ENCODE results near the gene RSAD2.
"Not testable (repeated sequence)": the region's sequence is repeated elsewhere in the genome, so short reads cannot be mapped to it uniquely, and the experiment has no call there.

RSAD2 gene

DNA sequence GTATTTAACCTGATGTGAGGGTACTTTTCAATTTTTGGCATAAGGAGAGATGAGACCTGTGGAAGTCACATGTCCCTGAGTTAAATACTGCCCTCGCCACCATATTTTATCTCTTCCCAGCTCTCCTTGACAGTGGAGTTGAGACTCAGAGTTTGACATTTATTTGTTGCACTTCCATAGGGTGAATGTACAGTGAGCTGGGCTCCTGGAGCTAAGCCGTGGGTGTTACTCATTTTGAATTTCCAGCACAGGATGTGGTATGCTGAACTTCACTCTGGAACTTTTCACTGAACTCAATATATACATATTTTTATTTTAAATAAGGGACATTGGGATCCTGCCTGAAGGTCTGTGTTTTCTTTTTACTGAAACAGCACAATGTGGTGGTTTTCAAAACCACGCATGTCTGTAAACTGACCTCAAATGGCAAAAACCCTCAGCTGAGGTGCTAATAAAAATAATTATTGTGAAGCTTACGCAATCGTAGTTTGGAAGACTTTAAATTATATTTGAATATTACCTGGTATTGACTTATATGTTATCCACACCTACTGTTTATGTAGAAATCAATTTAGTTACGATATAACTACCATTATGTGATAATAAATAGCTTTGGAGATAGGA, 51.7 kb downstream of the RSAD2 start:
- no peak for DNase-seq

DNA sequence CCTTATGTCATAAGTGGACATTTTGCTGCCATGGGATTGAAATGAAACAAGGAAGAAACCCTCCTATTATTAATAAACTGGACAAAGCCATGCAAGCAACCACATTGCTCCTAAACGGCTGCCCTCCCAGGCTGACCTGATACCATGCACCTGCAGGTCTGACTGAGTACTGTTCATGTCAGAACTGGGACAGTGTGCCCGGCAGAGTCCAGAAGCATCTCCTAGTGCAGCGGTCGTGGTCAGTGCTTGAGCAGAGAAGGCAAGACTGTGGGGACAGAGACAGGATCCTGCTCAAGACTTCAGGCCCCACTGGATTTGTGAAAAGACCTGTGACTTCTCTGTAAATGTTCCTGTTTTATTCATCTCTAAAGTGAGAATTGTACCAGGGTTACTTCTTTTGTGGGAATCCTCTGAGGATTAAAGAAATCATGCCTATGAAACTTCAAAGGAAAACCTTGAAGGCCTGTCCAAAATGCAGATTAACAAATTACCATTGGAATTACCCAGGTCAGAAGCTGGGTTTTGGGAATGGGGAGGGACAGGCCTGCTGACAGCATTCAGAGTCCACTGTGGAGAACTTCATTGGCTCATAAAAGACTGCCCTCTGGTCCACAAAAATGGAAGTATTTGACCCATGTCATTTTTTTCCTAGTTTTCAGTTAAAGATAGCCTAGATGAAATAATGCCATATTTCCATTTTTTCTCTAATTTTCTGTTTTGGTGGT, 53.5 kb downstream of the RSAD2 start:
- DNase-seq, result no peak

DNA sequence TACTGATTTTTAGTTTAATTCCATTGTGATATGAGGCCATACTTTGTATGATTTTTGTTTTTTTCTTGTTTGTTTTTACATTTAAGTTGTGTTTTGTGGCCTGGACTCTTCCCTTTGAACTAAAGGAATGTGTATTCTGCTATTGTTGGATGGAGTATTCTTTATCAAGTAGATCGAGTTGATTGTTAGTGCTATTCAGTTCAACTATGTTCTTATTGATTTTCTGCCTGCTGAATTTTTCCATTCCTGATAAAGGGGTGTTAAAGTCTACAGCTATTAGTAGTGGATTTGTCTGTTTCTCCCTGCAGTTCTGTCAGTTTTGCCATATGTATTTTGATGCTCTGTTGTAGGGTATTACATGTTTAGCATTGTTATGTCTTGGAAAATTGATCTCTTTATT, 54.2 kb downstream of the RSAD2 start:
- no peak for DNase-seq

DNA sequence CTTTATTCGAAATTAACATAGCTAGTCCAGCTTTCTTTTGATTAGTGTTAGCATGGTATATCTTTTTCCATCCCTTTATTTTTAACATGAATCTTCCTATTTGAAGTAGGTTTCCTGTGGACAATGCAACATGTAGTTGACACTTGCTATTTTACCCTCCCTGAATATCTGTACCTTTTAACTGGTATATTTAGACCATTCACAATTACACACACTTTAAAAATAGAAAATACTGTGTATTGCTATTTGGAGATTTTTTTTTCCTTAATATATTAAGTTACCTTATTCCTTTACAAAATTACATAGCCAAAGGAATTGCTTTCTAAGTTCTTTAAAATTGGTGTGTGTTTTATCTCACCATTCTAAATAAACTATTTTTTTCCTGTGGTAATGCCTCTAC, 54.6 kb downstream of the RSAD2 start:
- no peak for DNase-seq

- no peak for DNase-seq
Observed at GRCh38 chr2:6932828-6933227, 55.3 kb downstream of the RSAD2 start.

DNA sequence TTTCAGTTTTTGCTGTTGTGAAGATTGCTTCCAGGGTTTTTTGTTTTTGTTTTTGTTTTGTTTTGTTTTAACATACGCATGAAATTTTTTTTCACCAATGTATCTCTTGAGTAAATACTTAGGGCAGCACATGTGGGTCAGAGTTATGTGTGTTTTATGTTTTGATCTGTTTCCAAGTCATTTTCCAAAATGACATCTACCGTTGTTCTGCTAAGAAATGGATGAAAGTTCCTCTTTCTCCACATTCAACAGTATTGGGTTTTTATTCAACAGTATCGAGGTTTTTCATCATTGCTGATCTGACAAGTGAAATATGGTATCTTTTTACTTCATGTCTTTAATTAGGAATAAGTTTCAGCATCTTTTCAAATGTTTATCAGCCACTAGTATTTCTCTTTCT, 56.3 kb downstream of the RSAD2 start:
- no peak for DNase-seq

- no peak for DNase-seq
Observed at GRCh38 chr2:6934345-6934744, 56.8 kb downstream of the RSAD2 start.

DNA sequence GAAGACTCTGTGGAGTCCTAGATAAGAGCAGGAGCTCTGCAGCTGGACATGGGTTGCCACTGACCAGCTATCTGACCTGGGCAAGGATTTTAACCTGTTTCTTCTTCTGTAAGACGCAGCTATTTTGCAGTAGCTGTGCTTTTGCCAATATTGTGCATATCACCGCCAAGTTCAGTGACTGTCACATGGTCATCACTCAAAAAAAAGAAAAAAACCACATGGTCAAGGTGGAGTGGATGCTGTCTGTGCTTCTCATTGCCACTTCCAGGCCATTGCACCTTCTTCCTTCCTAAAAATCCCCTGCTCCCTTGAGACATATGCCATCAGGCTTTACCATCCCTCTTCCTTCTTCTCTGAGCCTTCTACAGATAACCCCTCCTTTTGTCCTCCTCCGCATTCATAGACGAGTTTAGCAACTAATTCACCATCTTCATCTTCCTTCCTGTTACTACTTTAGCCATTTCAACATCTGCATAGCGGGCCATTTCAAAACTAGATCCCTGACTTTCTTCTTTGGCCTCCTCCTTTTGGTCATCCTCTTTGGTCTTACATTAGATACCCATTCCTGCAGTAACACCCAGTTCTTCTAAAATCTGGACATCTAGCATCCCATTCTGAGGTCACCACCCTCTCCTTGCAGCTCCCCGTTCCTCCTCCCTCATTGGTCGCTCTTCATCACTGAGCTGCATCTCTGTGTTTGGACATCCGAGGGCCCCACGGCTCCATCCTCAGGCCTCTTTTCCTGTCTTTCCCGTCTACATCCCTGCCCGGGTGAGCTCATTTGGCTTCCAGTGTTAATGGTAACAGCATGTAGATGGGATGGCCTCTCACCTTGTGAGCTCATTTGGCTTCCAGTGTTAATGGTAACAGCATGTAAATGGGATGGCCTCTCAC, 57.4 kb downstream of the RSAD2 start:
- DNase-seq, result no peak

DNA sequence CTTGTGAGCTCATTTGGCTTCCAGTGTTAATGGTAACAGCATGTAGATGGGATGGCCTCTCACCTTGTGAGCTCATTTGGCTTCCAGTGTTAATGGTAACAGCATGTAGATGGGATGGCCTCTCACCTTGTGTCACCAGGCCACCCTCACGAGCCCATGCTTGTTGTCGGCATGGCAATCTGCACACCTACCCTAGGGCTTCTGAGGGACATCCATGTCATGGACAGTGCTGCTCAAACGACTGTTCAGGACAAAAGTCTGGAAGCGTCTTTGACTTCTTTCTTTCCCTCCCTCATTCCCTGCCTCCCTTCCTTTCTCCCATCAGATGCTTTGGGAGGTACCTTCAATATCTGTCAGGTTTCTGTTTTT, 58.1 kb downstream of the RSAD2 start:
- DNase-seq, result not testable (repeated sequence)

GRCh38 chr2:6937157-6937556, 59.6 kb downstream of the RSAD2 start:
- no peak for DNase-seq

DNA sequence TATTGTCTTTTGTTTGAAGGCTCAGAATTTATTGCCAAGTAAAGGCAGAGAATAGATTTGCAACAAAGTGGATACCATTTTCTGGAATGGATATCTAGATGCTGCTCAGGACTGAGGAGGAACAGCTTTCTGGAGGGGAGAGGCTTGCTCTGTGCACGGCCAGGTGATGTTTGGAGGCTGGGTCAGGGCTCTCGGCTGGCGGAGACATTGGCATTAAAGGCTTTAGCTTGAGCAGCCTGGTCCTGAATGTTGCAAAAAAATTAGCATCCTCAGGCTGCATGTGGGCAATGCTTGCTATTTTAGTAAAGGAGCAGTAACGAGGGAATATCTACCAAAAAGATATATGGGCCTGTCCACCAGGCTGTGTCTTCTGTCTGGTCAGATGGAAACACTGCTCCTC, 60.0 kb downstream of the RSAD2 start:
- DNase-seq, result no peak

DNA sequence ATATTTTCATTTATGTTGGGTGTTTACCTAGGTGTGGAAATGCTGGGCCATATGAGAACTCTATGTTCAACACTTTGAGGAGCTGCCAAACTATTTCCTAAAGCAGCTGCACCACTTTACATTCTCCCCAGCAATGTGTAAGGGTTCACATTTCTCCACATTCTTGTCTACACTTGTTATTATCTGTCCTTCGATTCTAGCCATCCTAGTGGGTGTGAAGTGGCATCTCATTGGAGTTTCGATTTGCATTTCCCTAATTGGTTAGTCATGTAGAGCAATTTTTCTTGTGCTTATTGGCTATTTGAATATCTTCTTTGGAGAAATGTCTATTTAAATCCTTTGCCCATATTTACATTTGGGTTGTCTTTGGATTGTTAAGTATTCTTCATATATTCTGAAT, 61.5 kb downstream of the RSAD2 start:
- no peak for DNase-seq

- no peak for DNase-seq
Observed at GRCh38 chr2:6940820-6941219, 63.2 kb downstream of the RSAD2 start.

DNA sequence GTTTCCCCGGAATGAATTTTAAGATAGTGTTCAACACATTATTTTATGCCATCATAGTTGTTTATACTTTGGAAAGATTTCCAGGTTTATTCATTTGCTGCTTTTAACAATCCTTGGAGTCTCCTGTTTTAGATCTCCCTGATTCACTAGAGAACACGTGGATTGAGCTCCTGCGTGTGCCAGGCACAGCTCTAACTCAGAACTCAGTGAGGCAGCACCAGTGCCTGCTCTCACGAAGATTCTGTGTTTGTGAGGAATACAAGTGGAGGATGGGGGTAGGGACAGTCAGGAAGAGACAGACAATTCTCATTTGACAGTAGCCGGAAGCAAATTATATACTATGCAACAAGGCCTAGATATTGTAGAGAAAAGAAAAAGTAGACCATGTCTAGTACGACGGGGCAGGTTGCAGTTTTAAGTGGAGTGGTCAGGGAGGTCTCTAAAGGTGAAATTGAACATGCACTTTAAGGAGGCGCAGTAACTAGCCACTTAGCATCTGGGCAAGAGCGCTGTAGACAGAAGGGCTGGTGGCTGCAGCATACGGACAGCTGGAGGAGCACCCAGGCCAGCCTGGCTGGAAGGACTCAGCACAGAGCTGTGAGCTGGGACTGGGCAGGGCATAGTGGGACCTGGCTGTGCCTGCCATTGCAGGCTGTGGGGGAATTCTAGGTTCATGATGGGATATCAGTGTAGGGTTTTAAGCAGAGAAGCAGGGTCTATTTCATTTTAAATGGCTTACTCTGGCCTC, 63.9 kb downstream of the RSAD2 start:
- no peak for DNase-seq

DNA sequence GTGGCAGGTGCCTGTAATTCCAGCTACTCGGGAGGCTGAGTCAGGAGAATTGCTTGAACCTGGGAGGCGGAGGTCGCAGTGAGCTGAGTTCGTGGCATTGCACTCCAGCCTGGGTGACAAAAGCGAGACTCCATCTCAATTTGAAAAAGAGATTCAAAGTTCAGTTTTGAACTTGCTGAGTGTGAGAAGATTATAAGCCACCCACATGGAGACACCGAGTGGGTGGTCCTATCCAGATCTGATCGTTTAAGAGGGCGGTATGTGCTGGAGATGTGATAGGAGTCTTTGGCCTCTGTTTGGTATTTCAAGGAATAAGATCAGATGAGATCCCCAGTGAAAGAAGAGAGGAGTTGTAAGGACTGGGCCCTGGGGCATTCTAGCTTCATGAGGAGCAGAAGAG, 65.3 kb downstream of the RSAD2 start:
- DNase-seq, result no peak

GRCh38 chr2:6943523-6943922, 65.9 kb downstream of the RSAD2 start:
- DNase-seq, result no peak

DNA sequence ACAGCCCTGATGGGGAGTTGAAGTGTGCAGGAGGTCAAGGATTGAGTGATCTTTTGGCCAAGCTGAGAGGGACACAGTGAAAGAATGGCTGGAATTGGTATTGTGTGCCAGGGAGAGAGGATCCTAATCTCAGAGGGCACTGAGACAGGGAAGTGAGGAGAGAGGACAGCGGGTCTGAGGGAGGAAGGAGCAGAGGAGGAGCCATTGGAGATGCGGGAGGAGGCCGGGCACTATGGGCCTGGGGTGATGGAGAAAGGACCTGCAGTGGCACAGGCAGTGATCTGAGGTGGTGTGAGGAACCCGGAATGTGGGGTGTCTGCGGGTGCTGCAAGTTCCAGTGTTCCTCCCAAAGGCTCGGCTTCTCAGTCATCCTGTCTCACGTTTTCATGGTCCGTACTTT, 66.4 kb downstream of the RSAD2 start:
- DNase-seq, result no peak

GRCh38 chr2:6944555-6944954, 67.0 kb downstream of the RSAD2 start:
- DNase-seq, result no peak

DNA sequence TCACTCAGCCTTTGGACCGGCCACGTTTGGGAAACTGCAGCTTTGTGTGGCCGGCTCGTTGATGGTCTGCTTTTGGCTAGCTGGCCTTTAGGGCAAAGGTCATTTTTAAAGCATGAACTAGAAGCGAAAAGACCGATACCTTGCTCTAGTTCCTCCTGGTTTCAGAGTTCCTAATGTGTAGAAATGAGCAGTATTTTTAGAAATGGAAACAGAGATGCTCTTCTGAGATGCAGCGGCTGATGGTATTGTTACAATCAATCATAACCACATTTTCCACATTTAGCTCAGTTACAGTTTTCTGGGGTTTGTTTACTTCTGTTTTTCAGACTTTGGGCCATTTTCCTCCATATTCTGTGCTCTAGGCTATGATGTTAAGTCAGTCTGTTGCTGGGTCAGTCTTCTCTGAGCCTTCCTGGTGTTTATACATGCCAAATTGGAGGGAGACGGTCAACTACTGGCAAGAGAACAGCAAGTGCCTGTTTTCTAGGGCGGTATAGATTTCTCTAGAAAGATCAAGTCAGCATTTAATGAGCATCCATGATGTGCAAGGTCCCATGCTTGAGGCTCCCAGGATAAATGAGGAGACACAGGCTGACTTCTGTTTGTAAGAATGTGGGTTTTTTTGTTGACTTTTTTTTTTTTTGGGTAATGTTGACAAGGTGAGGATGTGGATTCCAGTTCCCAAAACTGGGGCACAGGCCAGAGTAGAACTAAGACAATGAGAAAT, 67.7 kb downstream of the RSAD2 start:
- DNase-seq, result no peak

GRCh38 chr2:6945821-6946220, 68.2 kb downstream of the RSAD2 start:
- DNase-seq, result no peak

- no peak for DNase-seq
Observed at GRCh38 chr2:6946722-6947121, 69.1 kb downstream of the RSAD2 start.

Measured in NK-92 treated with Interleukin-12 subunit alpha and Interleukin-12 subunit beta, amount 100 ng/mL, for 24 hours (cell line).